Measurements from ENCODE around the gene PNMA6F.

The PNMA6F gene

DNA sequence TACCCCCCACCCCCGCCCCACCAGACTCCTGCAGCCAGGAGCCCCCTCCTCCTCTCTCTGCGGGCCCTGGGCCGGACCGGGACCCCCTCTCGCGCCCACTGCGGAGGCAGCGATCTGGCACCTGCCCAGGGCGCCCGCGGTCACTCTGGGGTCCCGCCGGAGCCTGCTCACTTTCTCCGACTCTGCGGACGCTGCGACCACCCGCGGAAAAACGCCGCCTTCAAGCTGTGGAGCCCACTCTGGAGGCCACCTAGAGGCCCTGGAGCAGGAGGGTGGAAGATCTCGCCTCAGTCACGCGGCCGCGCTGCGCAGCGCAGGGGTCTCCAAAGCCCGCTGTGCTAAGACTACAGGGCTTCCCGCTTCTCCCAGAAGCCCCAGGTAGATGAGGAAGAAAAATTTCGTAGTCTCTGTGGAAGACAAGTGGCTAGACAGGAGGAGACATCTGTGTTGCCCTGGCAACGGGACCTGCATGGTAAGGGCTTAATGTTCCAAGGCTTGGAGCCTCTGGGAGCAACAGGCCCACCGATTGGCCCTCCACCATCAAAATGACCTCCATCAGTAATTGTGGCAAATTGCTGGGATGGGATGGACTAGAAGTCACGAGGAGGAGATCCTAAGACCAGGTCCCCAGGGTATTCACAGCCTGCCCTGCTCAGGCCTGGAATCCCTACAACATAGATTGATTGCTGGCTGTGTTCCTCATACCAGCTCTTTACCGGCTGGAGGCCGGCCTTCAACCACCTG, at the start of gene PNMA6F:
Gene PNMA6F, minus strand, starts transcription at position 387 of the 744 bp plus-strand sequence. CDS start 1,093 bp downstream, outside the sequence.
- Histone ChIP-seq H3K9me3 (replicated peaks in 1 of 11) (peaks cover 13 to 33% (median 22%) of the 10 kb centered on the region in 11 experiments), H4K20me1 (peaks cover 0 to 11% (median 0%) of the 10 kb centered on the region in 11 experiments; a peak in 5 of 22 replicates), H3K36me3 (no peaks in the 10 kb centered on the region), H3K9ac (no peak within 1 kb of the TSS), H3K4me1 (peaks cover 0 to 24% (median 3%) of the 10 kb centered on the region in 10 experiments; a peak in 11 of 20 replicates), H3K27ac (no peak within 1 kb of the TSS), H3K4me3 (no peak within 1 kb of the TSS), H3K4me2 (no peak within 1 kb of the TSS), H3K27me3 (peaks cover 27 to 60% (median 40%) of the 10 kb centered on the region in 11 experiments)
- no peak for TF ChIP-seq Cebpa-rat (IDR thresholded peaks at IDR 0.05)

DNA sequence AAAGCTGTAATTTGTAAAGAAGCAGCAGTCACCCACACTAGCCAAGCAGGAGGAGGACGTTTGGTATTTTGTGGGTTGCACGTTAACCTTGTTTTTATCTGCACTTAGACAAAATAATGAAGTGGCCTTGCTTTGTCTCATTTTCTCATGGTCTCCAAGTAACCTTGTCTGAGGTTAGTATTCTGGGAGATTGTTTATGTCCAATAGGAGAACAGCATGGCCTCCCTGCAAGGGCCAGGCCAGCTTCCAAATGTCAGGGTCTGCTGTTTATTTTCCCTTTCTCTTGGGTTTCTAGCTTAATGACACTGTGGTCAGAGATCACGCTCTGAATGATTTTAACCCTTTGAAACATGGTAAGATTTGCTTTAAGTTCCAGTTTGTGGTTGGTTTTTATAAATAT, 49.7 kb upstream of the PNMA6F start:
- Histone ChIP-seq H3K4me3 (no peak overlapping the region), H3K27me3 (peaks cover 78 to 87% (median 83%) of the 10 kb centered on the region in 11 experiments), H4K20me1 (no peaks in the 10 kb centered on the region; a peak in 2 of 22 replicates), H3K9me3 (replicated peaks in 1 of 11) (peaks cover 0 to 5% (median 0%) of the 10 kb centered on the region in 11 experiments; a peak in 4 of 22 replicates), H3K27ac (no peak overlapping the region), H3K36me3 (no peaks in the 10 kb centered on the region), H3K4me1 (peaks cover 0 to 9% (median 0%) of the 10 kb centered on the region in 10 experiments; a peak in 2 of 20 replicates), H3K9ac (no peak overlapping the region), H3K4me2 (0 out of 22 replicates have a peak overlapping the region, but pooled peaks of 2 of the 11 experiments have one; percentile 1 to 10)
- TF ChIP-seq Cebpa-rat (IDR thresholded peaks at IDR 0.05): no peak

DNA sequence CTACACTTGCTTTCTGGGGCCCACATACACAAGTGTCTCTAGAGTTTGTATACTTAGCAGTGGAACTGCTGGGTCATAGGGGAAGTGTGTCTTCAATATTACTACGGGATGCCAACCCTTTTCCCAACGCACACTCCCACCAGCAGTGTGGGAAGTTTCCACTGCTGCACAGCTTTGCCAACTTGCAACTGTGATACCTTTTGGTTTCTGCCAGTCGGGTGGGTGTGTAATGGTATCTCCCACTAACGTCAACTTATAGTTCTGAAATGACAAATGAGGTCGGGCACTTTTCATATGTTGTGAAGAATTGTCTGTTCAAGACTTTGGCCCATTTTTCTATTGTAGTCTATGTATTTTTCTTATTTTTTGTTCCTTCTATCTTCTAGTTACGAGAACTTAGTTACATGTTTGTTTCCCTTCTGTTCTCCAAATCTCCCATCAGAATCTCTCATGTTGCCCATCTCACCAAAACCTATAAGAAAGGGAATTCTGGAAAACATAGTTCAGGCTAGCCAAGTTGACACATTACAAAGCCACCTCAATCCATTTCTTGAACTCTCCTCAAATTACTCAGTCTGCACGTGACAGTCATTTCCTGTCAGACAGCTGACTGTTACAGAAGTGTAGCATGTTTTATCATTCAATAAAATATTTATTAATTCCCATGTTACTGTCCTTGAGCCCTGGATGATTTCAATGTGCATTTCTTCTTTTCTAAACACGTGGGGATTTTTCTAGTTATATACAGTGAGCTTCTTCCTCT, 48.9 kb upstream of the PNMA6F start:
- H3K27me3 ChIP-seq: peaks cover 70 to 87% (median 83%) of the 10 kb centered on the region in 11 experiments

GRCh38 chrX:153366878-153367538, 45.4 kb upstream of the PNMA6F start:
- Histone ChIP-seq H3K9ac (no peak overlapping the region), H3K27ac (no peak overlapping the region), H3K4me2 (no peak overlapping the region), H3K4me3 (no peak overlapping the region), H3K27me3 (peaks cover 57 to 84% (median 78%) of the 10 kb centered on the region in 11 experiments), H4K20me1 (no peaks in the 10 kb centered on the region), H3K9me3 (replicated peaks in 1 of 11) (peaks cover 0 to 9% (median 0%) of the 10 kb centered on the region in 11 experiments; a peak in 1 of 22 replicates), H3K36me3 (no peaks in the 10 kb centered on the region), H3K4me1 (peaks cover 0 to 14% (median 7%) of the 10 kb centered on the region in 10 experiments; a peak in 13 of 20 replicates)
- TF ChIP-seq Cebpa-rat (IDR thresholded peaks at IDR 0.05): no peak

More for the DNA sequence above, 48.9 kb upstream of the PNMA6F start:
- H3K27ac ChIP-seq: no peak overlapping the region
- H4K20me1 ChIP-seq: no peaks in the 10 kb centered on the region; a peak in 2 of 22 replicates
- no peak for TF ChIP-seq Cebpa-rat (IDR thresholded peaks at IDR 0.05)
- peaks cover 0 to 9% (median 0%) of the 10 kb centered on the region in 11 experiments; a peak in 1 of 22 replicates for H3K9me3 ChIP-seq (replicated peaks in 1 of 11)
- no peaks in the 10 kb centered on the region for H3K36me3 ChIP-seq
- H3K4me2 ChIP-seq: peak overlapping the region in 2 of 11 experiments; percentile 2 to 10; a peak in 1 of 22 replicates
- H3K9ac ChIP-seq: no peak overlapping the region
- no peak overlapping the region for H3K4me3 ChIP-seq
- H3K4me1 ChIP-seq: peaks cover 0 to 9% (median 0%) of the 10 kb centered on the region in 10 experiments; a peak in 2 of 20 replicates

- Histone ChIP-seq H3K4me3 (no peak overlapping the region), H4K20me1 (no peaks in the 10 kb centered on the region), H3K27me3 (peaks cover 51 to 83% (median 78%) of the 10 kb centered on the region in 11 experiments), H3K27ac (no peak overlapping the region), H3K9me3 (replicated peaks in 1 of 11) (peaks cover 0 to 9% (median 0%) of the 10 kb centered on the region in 11 experiments; a peak in 1 of 22 replicates), H3K36me3 (no peaks in the 10 kb centered on the region), H3K4me1 (peaks cover 0 to 19% (median 12%) of the 10 kb centered on the region in 10 experiments; a peak in 14 of 20 replicates), H3K9ac (no peak overlapping the region), H3K4me2 (no peak overlapping the region)
- TF ChIP-seq Cebpa-rat (IDR thresholded peaks at IDR 0.05): no peak
These were observed 44.6 kb upstream of the PNMA6F start for GRCh38 chrX:153366119-153366518.

DNA sequence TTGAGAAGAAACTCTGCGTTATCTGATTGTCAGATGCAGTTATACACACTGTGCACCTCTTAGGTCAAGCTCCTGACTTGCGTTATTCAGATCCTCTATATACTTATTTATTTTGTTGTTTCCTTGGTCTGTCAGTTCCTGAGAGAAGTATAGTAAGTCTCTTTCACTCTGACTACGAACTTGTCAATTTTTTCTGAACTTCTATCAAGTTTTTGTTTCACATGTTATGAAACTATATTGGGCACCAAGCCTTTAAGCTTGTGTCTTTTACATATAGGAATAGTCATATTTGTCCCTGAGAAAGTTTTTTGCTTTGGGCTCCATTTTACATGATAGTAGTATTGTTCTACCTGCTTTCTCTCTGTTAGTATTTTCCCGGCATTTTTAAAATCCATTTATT, 44.1 kb upstream of the PNMA6F start:
- H3K27me3 ChIP-seq: peaks cover 49 to 83% (median 78%) of the 10 kb centered on the region in 11 experiments
- TF ChIP-seq Cebpa-rat (IDR thresholded peaks at IDR 0.05): no peak
- H4K20me1 ChIP-seq: no peaks in the 10 kb centered on the region
- no peak overlapping the region for H3K27ac ChIP-seq
- no peak overlapping the region for H3K4me2 ChIP-seq
- no peaks in the 10 kb centered on the region for H3K36me3 ChIP-seq
- H3K9ac ChIP-seq: no peak overlapping the region
- no peak overlapping the region for H3K4me3 ChIP-seq
- H3K9me3 ChIP-seq (replicated peaks in 1 of 11): peaks cover 0 to 9% (median 0%) of the 10 kb centered on the region in 11 experiments; a peak in 2 of 22 replicates
- H3K4me1 ChIP-seq: peaks cover 0 to 19% (median 13%) of the 10 kb centered on the region in 10 experiments; a peak in 14 of 20 replicates

- H3K4me3 ChIP-seq: no peak overlapping the region
- H3K27ac ChIP-seq: no peak overlapping the region
- peaks cover 30 to 43% (median 33%) of the 10 kb centered on the region in 11 experiments for H3K9me3 ChIP-seq (replicated peaks in 1 of 11)
- no peak for TF ChIP-seq Cebpa-rat (IDR thresholded peaks at IDR 0.05)
- no peaks in the 10 kb centered on the region for H4K20me1 ChIP-seq
- peaks cover 29 to 70% (median 57%) of the 10 kb centered on the region in 11 experiments for H3K27me3 ChIP-seq
- H3K4me2 ChIP-seq: peak overlapping the region in 8 of 11 experiments; percentile 4 to 65 (median 28); a peak in 12 of 22 replicates
- H3K4me1 ChIP-seq: peaks cover 0 to 19% (median 13%) of the 10 kb centered on the region in 10 experiments; a peak in 13 of 20 replicates
- H3K36me3 ChIP-seq: no peaks in the 10 kb centered on the region
- no peak overlapping the region for H3K9ac ChIP-seq
These were observed 40.3 kb upstream of the PNMA6F start for GRCh38 chrX:153361781-153362397.

DNA sequence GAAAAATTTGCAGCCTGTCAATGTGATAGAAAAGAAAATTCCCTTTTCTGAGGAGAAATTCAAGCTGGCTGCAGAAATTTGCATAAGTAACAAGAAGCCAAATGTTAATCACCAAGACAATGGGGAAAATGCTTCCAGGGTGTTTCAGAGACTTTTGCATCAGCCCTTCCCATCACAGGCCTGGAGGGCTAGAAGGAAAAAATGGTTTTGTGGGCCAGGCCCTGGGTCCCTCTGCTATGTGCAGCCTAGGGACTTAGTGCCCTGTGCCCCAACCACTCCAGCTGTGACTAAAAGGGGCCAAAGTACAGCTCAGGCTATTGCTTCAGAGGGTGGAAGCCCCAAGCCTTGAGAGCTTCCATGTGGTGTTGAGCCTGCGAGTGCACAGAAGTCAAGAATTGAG, 36.3 kb upstream of the PNMA6F start:
- TF ChIP-seq Cebpa-rat (IDR thresholded peaks at IDR 0.05): no peak
- no peaks in the 10 kb centered on the region for H3K36me3 ChIP-seq
- H3K9me3 ChIP-seq (replicated peaks in 1 of 11): peaks cover 48 to 63% (median 53%) of the 10 kb centered on the region in 11 experiments
- H4K20me1 ChIP-seq: peaks cover 0 to 14% (median 0%) of the 10 kb centered on the region in 11 experiments; a peak in 3 of 22 replicates
- no peak overlapping the region for H3K9ac ChIP-seq
- peaks cover 13 to 56% (median 40%) of the 10 kb centered on the region in 11 experiments for H3K27me3 ChIP-seq
- H3K4me3 ChIP-seq: peak overlapping the region in 2 of 10 experiments; percentile 8 to 17; a peak in 1 of 20 replicates
- no peak overlapping the region for H3K4me2 ChIP-seq
- H3K4me1 ChIP-seq: peaks cover 0 to 19% (median 13%) of the 10 kb centered on the region in 10 experiments; a peak in 13 of 20 replicates
- no peak overlapping the region for H3K27ac ChIP-seq
